Astrocyte (in vitro differentiated cells and primary cell): ENCODE data around the gene SETD1B. TPM values are rescaled to one million over a fixed set of nuclear protein-coding genes. Genes with fewer than 3 reads are reported as not detected.

Source experiments
- DNase-seq: peaks from one replicate; pipeline ENCODE4 v3.0.0-alpha.2; 2010; ENCODE audit warnings: low read depth
- FAIRE-seq: peaks from 2 replicates; lab custom pipeline; 2011; peaks lifted over from hg19 to GRCh38; lab: Jason Lieb, UNC
- H2AFZ ChIP-seq: 2 replicates; pipeline ENCODE4 v1.6.0; 2012; ENCODE audit warnings: low read depth, low read length, inconsistent platforms
- H3K27ac ChIP-seq: 2 replicates; pipeline ENCODE4 v1.5.1; 2011; ENCODE audit warnings: low read depth, low read length, inconsistent platforms
- H3K27me3 ChIP-seq: 2 replicates; pipeline ENCODE4 v1.6.0; 2011; ENCODE audit warnings: low read length, inconsistent platforms; ENCODE audit not compliant: insufficient read depth
- H3K36me3 ChIP-seq: 2 replicates; pipeline ENCODE4 v1.5.1; 2011; ENCODE audit warnings: low read length, inconsistent platforms; ENCODE audit not compliant: insufficient read depth
- H3K4me1 ChIP-seq: 2 replicates; pipeline ENCODE4 v1.5.1; 2011; ENCODE audit warnings: low read length, inconsistent platforms; ENCODE audit not compliant: insufficient read depth
- H3K4me2 ChIP-seq: 2 replicates; pipeline ENCODE4 v1.6.0; 2012; ENCODE audit warnings: low read length, inconsistent platforms
- H3K4me3 ChIP-seq: 2 replicates; pipeline ENCODE4 v1.5.1; 2011; ENCODE audit warnings: low read depth, mild to moderate bottlenecking, low read length, inconsistent platforms; ENCODE audit not compliant: insufficient read depth
- H3K79me2 ChIP-seq: 2 replicates; pipeline ENCODE4 v1.6.0; 2012; ENCODE audit warnings: mild to moderate bottlenecking, low read length, inconsistent platforms; ENCODE audit not compliant: insufficient read depth
- H3K9ac ChIP-seq: 2 replicates; pipeline ENCODE4 v1.6.0; 2012; ENCODE audit warnings: mild to moderate bottlenecking, low read length, inconsistent platforms
- H3K9me3 ChIP-seq: 2 replicates; pipeline ENCODE4 v1.5.1; 2012; ENCODE audit warnings: low read depth, mild to moderate bottlenecking, low read length, inconsistent platforms; ENCODE audit not compliant: insufficient read depth
- H4K20me1 ChIP-seq: 2 replicates; pipeline ENCODE4 v1.6.0; 2012; ENCODE audit warnings: low read length, inconsistent platforms; ENCODE audit not compliant: insufficient read depth
- H3K27ac Mint-ChIP-seq: one replicate; pipeline ENCODE4 v1.8.0; 2021; ENCODE audit warnings: mild to moderate bottlenecking, mixed read lengths; ENCODE audit not compliant: unreplicated experiment
- H3K27me3 Mint-ChIP-seq: one replicate; pipeline ENCODE4 v1.8.0; 2021; ENCODE audit warnings: low read depth, mixed read lengths; ENCODE audit not compliant: unreplicated experiment
- H3K36me3 Mint-ChIP-seq: one replicate; pipeline ENCODE4 v1.8.0; 2021; ENCODE audit warnings: low read depth, mixed read lengths; ENCODE audit not compliant: unreplicated experiment
- H3K4me1 Mint-ChIP-seq: one replicate; pipeline ENCODE4 v1.8.0; 2021; ENCODE audit warnings: low read depth, mixed read lengths; ENCODE audit not compliant: unreplicated experiment
- H3K4me3 Mint-ChIP-seq: one replicate; pipeline ENCODE4 v1.8.0; 2021; ENCODE audit warnings: mild to moderate bottlenecking, moderate library complexity, mixed read lengths; ENCODE audit not compliant: unreplicated experiment
- H3K9me3 Mint-ChIP-seq: one replicate; pipeline ENCODE4 v1.8.0; 2021; ENCODE audit warnings: mild to moderate bottlenecking, mixed read lengths; ENCODE audit not compliant: unreplicated experiment
- CTCF ChIP-seq: IDR thresholded peaks from 2 replicates; pipeline ENCODE4 v1.5.1; 2011; ENCODE audit warnings: low read depth, mild to moderate bottlenecking, inconsistent platforms, low read length, moderate library complexity; ENCODE audit not compliant: insufficient read depth
- EZH2 ChIP-seq: IDR thresholded peaks from 2 replicates; pipeline ENCODE4 v1.6.1; 2012; ENCODE audit warnings: mild to moderate bottlenecking, low read length, inconsistent platforms; ENCODE audit not compliant: insufficient read depth
- total RNA-seq: library from RNA; stranded (reverse); gene quantifications from 2 replicates; pipeline ENCODE4 v1.2.1, GENCODE V29; 2021

SETD1B gene
- total RNA-seq, 1 donor from 2014 or later = 24.0 TPM

- H3K9me3 Mint-ChIP-seq = no peaks in the 10 kb centered on the region
- H3K4me1 Mint-ChIP-seq = peaks cover 28% of the 10 kb centered on the region
- no peaks in the 10 kb centered on the region for H3K27me3 ChIP-seq
- DNase-seq (peak; percentile 77), FAIRE-seq (no peak)
- H3K9me3 ChIP-seq = no peaks in the 10 kb centered on the region
- peak overlapping the region; percentile 65 for H3K4me3 ChIP-seq
- peaks cover 24% of the 10 kb centered on the region for H4K20me1 ChIP-seq
- H2AFZ ChIP-seq = no peak overlapping the region
- peak overlapping the region; percentile 91 for H3K4me2 ChIP-seq
- peak overlapping the region; percentile 90 for H3K27ac Mint-ChIP-seq
- H3K36me3 Mint-ChIP-seq = peaks cover 3% of the 10 kb centered on the region
- H3K79me2 ChIP-seq = peaks cover 71% of the 10 kb centered on the region
- H3K36me3 ChIP-seq = no peaks in the 10 kb centered on the region
- H3K9ac ChIP-seq = peak overlapping the region; percentile 100
- H3K27me3 Mint-ChIP-seq = no peaks in the 10 kb centered on the region
- TF ChIP-seq CTCF (no peak), EZH2 (no peak)
- H3K27ac ChIP-seq = peak overlapping the region; percentile 99
- peaks cover 52% of the 10 kb centered on the region for H3K4me1 ChIP-seq
- peak overlapping the region; percentile 85 for H3K4me3 Mint-ChIP-seq
These were observed 3.7 kb upstream of the SETD1B start for GRCh38 chr12:121799842-121800693.

GRCh38 chr12:121800694-121801594 is 2.9 kb upstream of the SETD1B start:
- H3K27ac ChIP-seq = peak overlapping the region; percentile 99
- H3K79me2 ChIP-seq = peaks cover 72% of the 10 kb centered on the region
- H3K4me1 Mint-ChIP-seq = peaks cover 24% of the 10 kb centered on the region

More at GRCh38 chr12:121800694-121801594, 2.9 kb upstream of the SETD1B start:
- Histone ChIP-seq H3K9ac (peak overlapping the region; percentile 100), H3K4me1 (peaks cover 57% of the 10 kb centered on the region), H3K9me3 (no peaks in the 10 kb centered on the region), H3K36me3 (no peaks in the 10 kb centered on the region), H3K4me2 (peak overlapping the region; percentile 91), H3K27me3 (no peaks in the 10 kb centered on the region), H2AFZ (no peak overlapping the region), H3K4me3 (peak overlapping the region; percentile 65), H4K20me1 (peaks cover 25% of the 10 kb centered on the region)
- peak overlapping the region; percentile 86 for H3K4me3 Mint-ChIP-seq
- DNase-seq (peak; percentile 74), FAIRE-seq (no peak)
- TF ChIP-seq CTCF (no peak), EZH2 (no peak)
- H3K9me3 Mint-ChIP-seq = no peaks in the 10 kb centered on the region
- peaks cover 3% of the 10 kb centered on the region for H3K36me3 Mint-ChIP-seq
- no peaks in the 10 kb centered on the region for H3K27me3 Mint-ChIP-seq
- peak overlapping the region; percentile 98 for H3K27ac Mint-ChIP-seq
